Upper lobe of left lung (tissue), 4 donors: ENCODE measurements around the gene COL4A6.
A peak's percentile ranks its signal among the peaks of the same experiment; 100 is the strongest.

Experiments
- EP300 ChIP-seq, 4 donors: sonication (generic); formaldehyde crosslinking; IDR thresholded peaks; one replicate each; pipeline ENCODE4 v1.5.1; 2017; ENCODE audit warnings: antibody characterized with exemption in 4 of 4, control low read depth in 2 of 4
- POLR2A ChIP-seq, 4 donors: fragments of 450-650 bp; IDR thresholded peaks; one replicate each; pipeline ENCODE4 v1.5.1; 2016 to 2017; ENCODE audit warnings: antibody characterized with exemption in 4 of 4, mild to moderate bottlenecking in 2 of 4
- POLR2AphosphoS5 ChIP-seq, 2 donors: sonication (generic); formaldehyde crosslinking; IDR thresholded peaks; one replicate each; pipeline ENCODE4 v1.5.1; 2017; ENCODE audit warnings: antibody characterized with exemption in 2 of 2
- TF ChIP-seq, protein P1 (sequence below), 6 experiments: fragments of 450-650 bp in 4 of 6; fragments of 200-600 bp in 2 of 6; sonication (generic) in 2 of 6; IDR thresholded peaks; one replicate each; pipeline ENCODE4 v1.5.1; 2016 to 2019; ENCODE audit warnings: antibody characterized with exemption in 6 of 6

DNA sequence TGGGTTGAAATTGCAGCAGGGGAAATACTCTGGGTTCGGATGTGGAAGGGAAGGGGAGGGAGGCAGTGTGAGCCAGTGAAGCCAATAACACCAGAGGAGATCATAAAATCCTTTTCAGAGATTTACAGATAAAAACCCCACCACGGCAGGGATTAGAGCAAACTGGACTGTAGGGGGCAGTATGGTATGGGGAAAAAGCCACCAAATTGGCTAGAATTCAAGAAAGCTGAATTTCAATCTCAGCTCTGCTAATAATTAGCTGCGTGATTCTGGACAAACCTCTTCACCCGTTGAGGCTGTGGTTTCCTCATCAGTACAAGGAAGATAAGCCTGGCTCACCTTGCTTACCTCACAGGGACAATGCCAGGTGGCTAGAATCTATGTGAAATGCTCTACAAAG lies 238.5 kb downstream of the COL4A6 start:
- no peak for TF ChIP-seq EP300 (IDR thresholded peaks at IDR 0.05)
- TF ChIP-seq, protein P1, sequence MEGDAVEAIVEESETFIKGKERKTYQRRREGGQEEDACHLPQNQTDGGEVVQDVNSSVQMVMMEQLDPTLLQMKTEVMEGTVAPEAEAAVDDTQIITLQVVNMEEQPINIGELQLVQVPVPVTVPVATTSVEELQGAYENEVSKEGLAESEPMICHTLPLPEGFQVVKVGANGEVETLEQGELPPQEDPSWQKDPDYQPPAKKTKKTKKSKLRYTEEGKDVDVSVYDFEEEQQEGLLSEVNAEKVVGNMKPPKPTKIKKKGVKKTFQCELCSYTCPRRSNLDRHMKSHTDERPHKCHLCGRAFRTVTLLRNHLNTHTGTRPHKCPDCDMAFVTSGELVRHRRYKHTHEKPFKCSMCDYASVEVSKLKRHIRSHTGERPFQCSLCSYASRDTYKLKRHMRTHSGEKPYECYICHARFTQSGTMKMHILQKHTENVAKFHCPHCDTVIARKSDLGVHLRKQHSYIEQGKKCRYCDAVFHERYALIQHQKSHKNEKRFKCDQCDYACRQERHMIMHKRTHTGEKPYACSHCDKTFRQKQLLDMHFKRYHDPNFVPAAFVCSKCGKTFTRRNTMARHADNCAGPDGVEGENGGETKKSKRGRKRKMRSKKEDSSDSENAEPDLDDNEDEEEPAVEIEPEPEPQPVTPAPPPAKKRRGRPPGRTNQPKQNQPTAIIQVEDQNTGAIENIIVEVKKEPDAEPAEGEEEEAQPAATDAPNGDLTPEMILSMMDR (IDR thresholded peaks at IDR 0.05), result peak in 5 of 6 experiments; percentile 24 to 48 (median 30)
- TF ChIP-seq POLR2A (IDR thresholded peaks at IDR 0.05), result no peak
- no peak for TF ChIP-seq POLR2AphosphoS5 (IDR thresholded peaks at IDR 0.05)
